OCI-LY1 (cell line): ENCODE data around the gene TFF3.

Source experiments
- H2AFZ ChIP-seq: fragments of 200-600 bp; sonication (generic), shearing (Covaris generic); 2 replicates; pipeline ENCODE4 v1.6.0; 2014; ENCODE audit warnings: antibody characterized with exemption, mild to moderate bottlenecking, low read length
- H3F3A ChIP-seq: fragments of 200-600 bp; sonication (generic), shearing (Covaris generic); 2 replicates; pipeline ENCODE4 v1.6.0; 2014; ENCODE audit warnings: mild to moderate bottlenecking, antibody characterized with exemption, low read length, moderate library complexity; ENCODE audit not compliant: insufficient read depth
- H3K27ac ChIP-seq: fragments of 200-600 bp; sonication (generic); 2 replicates; pipeline ENCODE4 v1.5.1; 2014; ENCODE audit warnings: low read length, mixed run types, mild to moderate bottlenecking, low read depth; ENCODE audit not compliant: poor library complexity, severe bottlenecking
- H3K27me3 ChIP-seq: fragments of 200-600 bp; sonication (generic); 2 replicates; pipeline ENCODE4 v1.6.0; 2014; ENCODE audit warnings: antibody characterized with exemption, mild to moderate bottlenecking, low read length, moderate library complexity; ENCODE audit not compliant: insufficient read depth
- H3K36me3 ChIP-seq: fragments of 200-600 bp; sonication (generic); 2 replicates; pipeline ENCODE4 v1.6.1; 2014; ENCODE audit warnings: mild to moderate bottlenecking, antibody characterized with exemption, low read length, moderate library complexity, mixed read lengths; ENCODE audit not compliant: insufficient read depth
- H3K4me1 ChIP-seq: fragments of 200-600 bp; sonication (generic); 2 replicates; pipeline ENCODE4 v1.5.1; 2014; ENCODE audit warnings: mild to moderate bottlenecking, low read length, moderate library complexity; ENCODE audit not compliant: insufficient read depth, severe bottlenecking
- H3K4me2 ChIP-seq: fragments of 200-600 bp; sonication (generic), shearing (Covaris generic); 2 replicates; pipeline ENCODE4 v1.6.1; 2014; ENCODE audit warnings: low read length
- H3K4me3 ChIP-seq: fragments of 200-600 bp; sonication (generic); 2 replicates; pipeline ENCODE4 v1.5.1; 2014; ENCODE audit warnings: low read length, low read depth, mild to moderate bottlenecking, mixed read lengths; ENCODE audit not compliant: poor library complexity, severe bottlenecking
- H3K79me2 ChIP-seq: fragments of 200-600 bp; shearing (Covaris generic); 2 replicates; pipeline ENCODE4 v1.6.1; 2016; ENCODE audit warnings: mixed run types, low read length, mixed read lengths; ENCODE audit not compliant: insufficient read depth
- H3K9ac ChIP-seq: fragments of 200-600 bp; sonication (generic), shearing (Covaris generic); 2 replicates; pipeline ENCODE4 v1.6.1; 2014; ENCODE audit warnings: mild to moderate bottlenecking, low read length, mixed read lengths
- H3K9me2 ChIP-seq: fragments of 200-600 bp; sonication (generic), shearing (Covaris generic); 2 replicates; pipeline ENCODE4 v1.6.1; 2014; ENCODE audit warnings: low read depth, mild to moderate bottlenecking, low read length, mixed read lengths
- H3K9me3 ChIP-seq: fragments of 200-600 bp; shearing (Covaris generic); 2 replicates; pipeline ENCODE4 v1.6.1; 2014; ENCODE audit warnings: low read length, mixed read lengths
- H4K20me1 ChIP-seq: fragments of 200-600 bp; sonication (generic), shearing (Covaris generic); 2 replicates; pipeline ENCODE4 v1.6.0; 2016; ENCODE audit warnings: mild to moderate bottlenecking, low read length; ENCODE audit not compliant: insufficient read depth
- CTCF ChIP-seq: fragments of 200-600 bp; sonication (generic), shearing (Covaris generic); IDR thresholded peaks from 2 replicates; pipeline ENCODE4 v1.5.1; 2017; ENCODE audit warnings: mild to moderate bottlenecking, antibody characterized with exemption, low read length, moderate library complexity, mixed read lengths
- EZH2 ChIP-seq: fragments of 200-600 bp; sonication (generic), shearing (Covaris generic); IDR thresholded peaks from 2 replicates; pipeline ENCODE4 v1.8.0; 2017; ENCODE audit warnings: borderline replicate concordance, mixed run types, mild to moderate bottlenecking, antibody characterized with exemption, low read length, moderate library complexity, mixed read lengths

TFF3 gene

GRCh38 chr21:42308914-42309752 lies 6.1 kb downstream of the TFF3 start:
- no peaks in the 10 kb centered on the region for H3K4me1 ChIP-seq
- no peaks in the 10 kb centered on the region for H3K9me3 ChIP-seq
- no peaks in the 10 kb centered on the region for H4K20me1 ChIP-seq
- TF ChIP-seq EZH2 = no peak
- TF ChIP-seq CTCF = no peak; the same call in 1 of the 2 replicates
- H3K4me2 ChIP-seq = no peak overlapping the region
- peaks cover 6% of the 10 kb centered on the region; the same call in 1 of the 2 replicates for H3K27me3 ChIP-seq
- H3K27ac ChIP-seq = no peak overlapping the region
- H3K79me2 ChIP-seq = no peaks in the 10 kb centered on the region
- H3K9me2 ChIP-seq = no peaks in the 10 kb centered on the region
- H3K9ac ChIP-seq = no peak overlapping the region
- no peak overlapping the region for H2AFZ ChIP-seq
- no peaks in the 10 kb centered on the region for H3K36me3 ChIP-seq
- H3K4me3 ChIP-seq = no peak overlapping the region
- H3F3A ChIP-seq = no peaks in the 10 kb centered on the region

GRCh38 chr21:42308161-42308913 lies 6.9 kb downstream of the TFF3 start:
- Histone ChIP-seq H3K4me3 (no peak overlapping the region), H3K9me3 (no peaks in the 10 kb centered on the region), H3K4me1 (no peaks in the 10 kb centered on the region), H3K36me3 (no peaks in the 10 kb centered on the region), H4K20me1 (no peaks in the 10 kb centered on the region), H3K79me2 (no peaks in the 10 kb centered on the region), H2AFZ (no peak overlapping the region), H3F3A (no peaks in the 10 kb centered on the region), H3K27ac (no peak overlapping the region), H3K9me2 (no peaks in the 10 kb centered on the region), H3K9ac (no peak overlapping the region), H3K27me3 (peaks cover 6% of the 10 kb centered on the region; the same call in 1 of the 2 replicates), H3K4me2 (no peak overlapping the region)
- TF ChIP-seq CTCF (no peak), EZH2 (no peak)

- H3K9me3 ChIP-seq = no peaks in the 10 kb centered on the region
- no peaks in the 10 kb centered on the region for H4K20me1 ChIP-seq
- peaks cover 11% of the 10 kb centered on the region; the same call in 1 of the 2 replicates for H3K27me3 ChIP-seq
- no peak overlapping the region for H3K27ac ChIP-seq
- H3K4me2 ChIP-seq = no peak overlapping the region
- TF ChIP-seq EZH2 (no peak), CTCF (no peak)
- no peaks in the 10 kb centered on the region for H3K9me2 ChIP-seq
- no peaks in the 10 kb centered on the region for H3K36me3 ChIP-seq
- no peaks in the 10 kb centered on the region for H3K79me2 ChIP-seq
- no peak overlapping the region for H3K4me3 ChIP-seq
- no peak overlapping the region for H2AFZ ChIP-seq
- H3K4me1 ChIP-seq = no peaks in the 10 kb centered on the region
- no peak overlapping the region for H3K9ac ChIP-seq
- H3F3A ChIP-seq = no peaks in the 10 kb centered on the region
Observed at GRCh38 chr21:42307106-42307505, 8.1 kb downstream of the TFF3 start.
